Choroid plexus epithelial cell (primary cell): ENCODE measurements around the gene CLIP2.
"Not testable (repeated sequence)": the region's sequence is repeated elsewhere in the genome, so short reads cannot be mapped to it uniquely, and the experiment has no call there.

ENCODE experiments used
- DNase-seq: peaks from one replicate; pipeline ENCODE4 v3.0.0-alpha.2; 2010; ENCODE audit warnings: low read depth
- H3K4me3 ChIP-seq: 2 replicates; pipeline ENCODE4 v1.5.1; 2011; ENCODE audit warnings: low read depth, mild to moderate bottlenecking, control low read depth, low read length, moderate library complexity
- TF ChIP-seq, protein P1 (sequence below): conservative IDR thresholded peaks from 2 replicates; pipeline ENCODE4 v1.5.1; 2011; ENCODE audit warnings: low read depth, mild to moderate bottlenecking, control low read depth, inconsistent platforms, low read length, moderate library complexity

CLIP2 gene

GRCh38 chr7:74375726-74376220 is 86.6 kb downstream of the CLIP2 start:
- no peak overlapping the region for H3K4me3 ChIP-seq
- DNase-seq, result no peak
- TF ChIP-seq, protein P1, sequence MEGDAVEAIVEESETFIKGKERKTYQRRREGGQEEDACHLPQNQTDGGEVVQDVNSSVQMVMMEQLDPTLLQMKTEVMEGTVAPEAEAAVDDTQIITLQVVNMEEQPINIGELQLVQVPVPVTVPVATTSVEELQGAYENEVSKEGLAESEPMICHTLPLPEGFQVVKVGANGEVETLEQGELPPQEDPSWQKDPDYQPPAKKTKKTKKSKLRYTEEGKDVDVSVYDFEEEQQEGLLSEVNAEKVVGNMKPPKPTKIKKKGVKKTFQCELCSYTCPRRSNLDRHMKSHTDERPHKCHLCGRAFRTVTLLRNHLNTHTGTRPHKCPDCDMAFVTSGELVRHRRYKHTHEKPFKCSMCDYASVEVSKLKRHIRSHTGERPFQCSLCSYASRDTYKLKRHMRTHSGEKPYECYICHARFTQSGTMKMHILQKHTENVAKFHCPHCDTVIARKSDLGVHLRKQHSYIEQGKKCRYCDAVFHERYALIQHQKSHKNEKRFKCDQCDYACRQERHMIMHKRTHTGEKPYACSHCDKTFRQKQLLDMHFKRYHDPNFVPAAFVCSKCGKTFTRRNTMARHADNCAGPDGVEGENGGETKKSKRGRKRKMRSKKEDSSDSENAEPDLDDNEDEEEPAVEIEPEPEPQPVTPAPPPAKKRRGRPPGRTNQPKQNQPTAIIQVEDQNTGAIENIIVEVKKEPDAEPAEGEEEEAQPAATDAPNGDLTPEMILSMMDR, result no peak

- H3K4me3 ChIP-seq, result no peak overlapping the region
- no peak for DNase-seq
- TF ChIP-seq, protein P1, result no peak
These were observed 87.2 kb downstream of the CLIP2 start for GRCh38 chr7:74376256-74377036.

- TF ChIP-seq, protein P1, result no peak
- no peak for DNase-seq
- H3K4me3 ChIP-seq, result no peak overlapping the region
These were observed 90.7 kb downstream of the CLIP2 start for GRCh38 chr7:74379938-74380337.

DNA sequence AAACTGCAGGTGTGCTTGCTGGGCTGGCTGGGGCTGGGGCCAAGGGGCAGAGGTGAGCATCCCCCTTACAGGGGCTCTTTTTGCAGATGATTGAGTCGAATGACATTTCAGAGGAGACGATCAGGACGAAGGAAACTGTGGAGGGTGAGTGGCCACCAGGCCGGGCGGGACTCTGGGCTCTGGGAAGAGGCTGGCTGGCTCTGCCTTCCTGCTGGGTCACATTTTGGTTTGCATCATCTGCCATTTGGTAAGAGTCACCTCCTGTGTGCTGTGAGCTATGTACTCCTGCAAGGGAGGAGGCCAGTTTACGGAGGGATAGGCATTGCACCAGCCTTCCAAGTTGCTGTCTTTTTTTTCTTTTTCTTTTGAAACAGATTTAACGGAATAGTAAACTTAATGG is 91.5 kb downstream of the CLIP2 start:
- TF ChIP-seq, protein P1, result no peak
- no peak overlapping the region for H3K4me3 ChIP-seq
- no peak for DNase-seq

DNA sequence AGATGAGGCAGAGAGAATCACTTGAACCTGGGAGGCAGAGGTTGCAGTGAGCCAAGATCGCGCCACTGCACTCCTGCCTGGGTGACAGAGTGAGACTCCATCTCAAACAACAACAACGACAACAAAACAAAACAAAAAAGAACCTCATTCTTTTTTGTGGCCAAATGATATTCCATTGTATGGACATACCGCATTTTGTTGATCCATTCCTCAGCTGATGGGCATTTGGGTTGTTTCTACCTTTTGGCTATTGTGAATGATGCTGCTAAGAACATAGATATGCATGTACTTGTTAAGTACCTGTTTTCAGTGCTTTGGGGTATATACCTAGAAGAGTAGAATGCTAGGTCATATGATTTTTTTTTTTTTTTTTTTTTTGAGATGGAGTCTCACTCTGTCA is 94.9 kb downstream of the CLIP2 start:
- DNase-seq, H3K4me3 ChIP-seq: not testable (repeated sequence)

DNA sequence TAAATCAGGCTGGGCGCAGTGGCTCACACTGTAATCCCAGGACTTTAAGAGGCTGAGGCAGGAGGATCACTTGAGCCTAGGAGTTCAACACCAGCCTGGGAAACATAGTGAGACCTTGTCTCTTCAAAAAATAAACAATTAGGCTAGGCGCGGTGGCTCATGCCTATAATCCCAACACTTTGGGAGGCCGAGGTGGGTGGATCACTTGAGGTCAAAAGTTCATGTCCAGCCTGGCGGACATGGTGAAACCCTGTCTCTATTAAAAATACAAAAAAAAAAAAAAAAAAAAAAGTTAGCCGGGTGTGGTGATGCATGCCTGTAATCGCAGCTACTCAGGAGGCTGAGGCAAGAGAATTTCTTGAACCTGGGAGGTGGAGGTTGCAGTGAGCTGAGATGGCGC is 95.6 kb downstream of the CLIP2 start:
- not testable (repeated sequence) for H3K4me3 ChIP-seq, DNase-seq

GRCh38 chr7:74387606-74388005 is 98.4 kb downstream of the CLIP2 start:
- DNase-seq, result no peak
- TF ChIP-seq, protein P1, result no peak
- H3K4me3 ChIP-seq, result no peak overlapping the region

DNA sequence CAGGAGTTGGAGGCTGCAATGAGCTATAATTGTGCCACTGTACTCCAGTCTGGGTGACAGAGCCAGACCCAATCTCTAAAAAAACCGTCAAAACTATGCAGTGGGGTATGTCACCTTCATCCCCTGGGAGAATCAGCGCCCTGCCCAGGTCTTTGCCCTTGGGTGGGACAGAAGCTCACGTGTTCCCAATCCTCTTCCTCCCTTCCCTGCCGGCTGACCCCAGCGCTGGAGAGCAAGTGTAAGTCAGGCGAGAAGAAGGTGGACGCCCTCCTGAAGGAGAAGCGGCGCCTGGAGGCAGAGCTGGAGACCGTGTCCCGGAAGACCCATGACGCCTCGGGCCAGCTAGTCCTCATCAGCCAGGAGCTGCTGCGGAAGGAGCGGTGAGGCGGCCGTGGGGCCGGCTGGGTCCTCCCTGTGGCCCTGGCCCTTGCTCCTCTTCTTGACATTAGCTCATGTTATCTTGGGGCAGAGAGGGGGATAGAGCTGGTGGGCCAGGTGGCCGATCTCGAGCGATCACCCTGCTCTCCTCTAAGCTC is 99.7 kb downstream of the CLIP2 start:
- DNase-seq, result no peak
- TF ChIP-seq, protein P1, result no peak
- no peak overlapping the region for H3K4me3 ChIP-seq
